Activated T-cell treated with anti-CD3 and anti-CD28 coated beads, Interleukin-2, amount 50 U/mL, for 48 hours (primary cell): ENCODE data around the gene GPX6.
A peak's percentile ranks its signal among the peaks of the same experiment; 100 is the strongest.
"Not testable (repeated sequence)": the region's sequence is repeated elsewhere in the genome, so short reads cannot be mapped to it uniquely, and the experiment has no call there.

Experiments
- DNase-seq, 2 experiments: peaks; one replicate each; pipeline ENCODE4 v3.0.0-alpha.2; 2020

GPX6 gene

GRCh38 chr6:28480253-28480932 is 35.2 kb downstream of the GPX6 start:
- DNase-seq: no peak

DNA sequence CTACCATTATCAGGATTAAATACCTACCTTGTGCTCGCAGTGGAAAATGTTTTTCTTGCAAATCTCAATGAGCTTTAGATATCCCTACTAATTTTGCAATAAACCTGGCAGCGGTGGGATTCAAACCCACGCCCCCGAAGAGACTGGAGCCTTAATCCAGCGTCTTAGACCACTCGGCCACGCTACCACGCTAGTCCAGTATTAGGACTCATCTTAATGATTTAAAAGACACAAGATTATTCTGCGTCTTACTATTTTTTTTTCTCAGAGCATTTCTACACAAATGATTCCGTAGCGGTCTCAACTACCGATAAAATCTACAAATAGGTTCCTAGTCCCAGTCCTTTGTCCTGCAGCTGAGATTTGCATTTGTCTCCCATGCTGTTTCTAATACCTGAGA is 37.1 kb downstream of the GPX6 start:
- no peak for DNase-seq

DNA sequence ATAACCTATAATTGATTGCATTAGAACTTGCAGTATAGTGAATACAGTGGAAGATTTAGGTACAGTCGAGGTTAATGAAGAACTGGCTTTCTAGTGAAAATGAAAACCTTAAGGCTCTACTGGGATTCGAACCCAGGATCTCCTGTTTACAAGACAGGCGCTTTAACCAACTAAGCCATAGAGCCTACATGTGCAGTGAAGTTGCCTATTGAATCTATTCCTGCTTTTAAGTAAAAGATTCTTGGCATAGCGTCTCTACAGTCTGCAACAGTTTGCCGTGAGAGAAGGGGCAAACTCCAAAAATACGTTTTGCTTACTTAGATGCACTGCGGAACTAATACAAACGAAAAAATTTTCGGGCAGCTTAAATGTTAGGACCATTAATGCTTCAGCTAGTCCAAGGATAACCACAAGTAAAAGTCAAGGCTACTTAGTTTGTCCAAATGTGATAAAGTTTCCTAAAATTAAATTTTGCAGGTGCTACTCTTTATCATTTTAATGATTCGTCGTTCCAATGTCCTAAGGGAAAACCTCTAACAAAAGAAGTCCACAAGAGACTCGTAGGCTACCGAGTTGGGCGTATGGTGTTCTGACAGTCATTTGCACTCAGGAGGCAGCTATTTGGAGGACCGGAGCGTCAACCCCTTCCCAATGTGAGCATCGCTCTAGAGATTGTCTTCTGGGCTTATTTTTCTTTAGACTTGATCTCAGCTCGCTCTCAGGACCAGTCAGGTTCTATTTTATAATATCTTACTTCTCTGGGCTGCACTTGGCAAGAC is 41.0 kb downstream of the GPX6 start:
- peak in 1 of 2 experiments; percentile 20 for DNase-seq

- DNase-seq: not testable (repeated sequence)
Measured at GRCh38 chr6:28469153-28469745, 46.3 kb downstream of the GPX6 start.

- no peak for DNase-seq
Measured at GRCh38 chr6:28468056-28468455, 47.5 kb downstream of the GPX6 start.

DNA sequence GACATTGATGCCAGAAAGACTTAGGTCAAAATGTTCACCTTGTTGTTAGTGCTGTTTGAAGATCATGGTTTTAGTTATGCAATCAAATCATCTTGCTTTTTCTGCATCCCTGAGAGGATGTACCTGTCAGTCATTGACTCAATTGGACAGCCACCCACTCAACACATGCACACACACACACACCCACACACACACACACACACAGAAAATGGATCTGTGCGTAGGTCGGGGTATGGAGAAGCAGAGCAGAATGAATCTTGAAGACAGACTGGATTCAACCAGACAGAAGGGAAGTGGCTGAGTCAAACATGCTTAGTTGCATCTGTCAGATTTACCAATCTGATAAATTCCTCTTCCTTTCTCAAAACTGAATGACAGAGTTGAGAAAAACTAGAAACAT is 53.2 kb downstream of the GPX6 start:
- no peak for DNase-seq

- DNase-seq: no peak
Measured at GRCh38 chr6:28458568-28458967, 57.0 kb downstream of the GPX6 start.
